ENCODE data around the gene NDUFB4.
A peak's percentile ranks its signal among the peaks of the same experiment; 100 is the strongest.
"Not testable (repeated sequence)": the region's sequence is repeated elsewhere in the genome, so short reads cannot be mapped to it uniquely, and the experiment has no call there.

NDUFB4 gene

DNA sequence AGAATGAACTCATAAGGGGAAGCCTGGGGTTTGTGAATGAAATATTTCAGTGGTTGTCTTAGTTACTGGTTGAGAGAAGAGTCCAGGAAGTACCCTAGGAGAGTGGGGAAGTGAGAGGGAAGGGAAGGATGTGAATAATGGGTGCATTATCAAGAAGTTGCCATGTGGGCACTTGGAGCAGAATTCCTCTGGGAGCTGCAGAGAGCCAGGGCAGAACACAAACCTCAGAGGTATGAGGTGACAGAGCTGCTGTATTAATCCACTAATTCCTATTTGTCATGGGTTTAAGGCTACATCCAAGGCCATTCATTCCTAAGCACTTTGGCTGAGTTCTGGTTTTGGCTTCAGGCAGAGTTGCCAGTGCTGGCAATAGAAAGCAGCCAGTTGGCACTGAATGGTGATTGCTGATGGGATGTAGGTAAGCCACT is 29.0 kb downstream of the NDUFB4 start:
- H3K4me3 ChIP-seq (ENCODE audit: low read length) = no peak overlapping the region
- no peak for DNase-seq (ENCODE audit: low read depth, low spot score)

DNA sequence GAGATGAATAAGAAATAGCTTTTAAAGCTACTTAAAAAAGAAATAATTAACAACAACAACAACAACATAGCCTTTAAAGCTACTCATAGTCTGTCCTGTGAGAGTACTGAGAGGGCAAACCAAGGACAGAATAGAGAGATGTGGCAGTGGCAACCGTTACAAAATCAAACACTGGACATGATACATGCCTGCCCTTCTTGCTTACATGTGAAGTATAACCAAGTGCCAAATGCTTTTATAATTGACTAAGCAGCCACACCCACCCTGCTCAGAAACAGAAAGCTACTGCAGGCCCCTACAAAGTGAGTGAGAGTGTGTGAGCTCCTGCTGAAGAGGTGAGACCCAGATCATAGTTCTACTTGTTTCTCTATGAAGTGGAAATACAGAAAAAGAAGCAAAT is 38.4 kb downstream of the NDUFB4 start:
- no peak for DNase-seq (ENCODE audit: low read depth, low spot score)
- H3K4me3 ChIP-seq (ENCODE audit: low read length) = no peak overlapping the region

DNA sequence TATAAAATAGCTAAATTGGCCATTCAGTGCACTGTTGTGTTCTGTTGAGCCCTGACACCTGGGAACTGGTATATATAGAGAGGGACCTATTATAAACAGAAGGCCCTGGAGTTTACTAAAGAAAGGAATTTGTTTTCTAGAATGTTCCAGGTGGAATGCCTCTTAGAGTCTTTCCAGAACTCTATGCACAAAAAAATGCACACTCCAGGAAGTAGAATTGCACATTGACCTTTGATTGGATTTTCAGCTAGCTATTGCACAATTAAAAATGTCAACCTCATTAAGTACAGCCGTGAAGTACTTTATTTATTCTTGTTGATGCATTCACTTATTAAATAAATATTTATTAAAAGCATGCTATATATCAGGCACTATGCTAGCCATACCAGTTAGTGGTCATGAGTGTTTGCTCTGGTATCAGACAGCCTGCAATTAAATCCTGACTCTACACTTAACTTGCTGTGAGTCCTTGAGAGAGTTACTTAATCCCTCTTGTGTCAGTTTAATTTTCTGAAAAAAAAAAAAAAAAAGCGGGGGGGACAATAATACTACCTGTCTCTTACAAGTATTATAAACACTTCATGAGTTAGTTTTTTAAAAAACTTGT is 40.8 kb downstream of the NDUFB4 start:
- DNase-seq (ENCODE audit: low read depth, low spot score) = no peak

DNA sequence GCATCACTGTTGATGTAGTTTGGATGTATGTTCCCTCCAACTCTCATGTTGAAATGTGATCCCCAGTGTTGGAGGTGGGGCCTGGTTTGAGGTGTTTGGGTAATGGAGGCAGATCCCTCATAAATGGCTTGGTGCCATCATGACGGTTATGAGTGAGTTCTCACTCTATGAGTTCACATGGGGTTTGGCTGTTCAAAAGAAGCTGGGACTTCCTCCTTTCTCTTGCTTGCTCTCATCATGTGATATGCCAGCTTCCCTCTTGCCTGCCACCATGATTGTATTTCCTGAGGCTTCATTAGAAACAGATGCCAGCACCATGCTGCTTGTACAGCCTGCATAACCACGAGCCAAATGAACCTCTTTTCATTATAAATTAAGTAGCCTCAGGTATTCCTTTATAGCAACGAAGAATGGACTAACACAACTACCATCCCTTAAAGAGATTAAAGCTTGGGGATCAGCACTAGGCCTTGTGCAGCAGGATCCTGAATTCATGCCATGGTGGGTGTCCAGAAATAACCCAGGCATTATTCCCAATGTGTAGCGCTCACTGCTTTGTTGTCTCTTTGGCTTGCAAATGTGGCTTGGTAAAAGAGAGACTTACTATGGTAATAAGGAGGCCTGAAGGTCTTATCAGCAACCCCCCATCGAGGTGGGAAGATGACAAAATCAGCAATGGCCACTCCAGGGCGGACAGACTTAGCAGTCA is 41.9 kb downstream of the NDUFB4 start:
- H3K4me3 ChIP-seq (ENCODE audit: low read length) = no peak overlapping the region
- no peak for DNase-seq (ENCODE audit: low read depth, low spot score)

More for the DNA sequence above, 40.8 kb downstream of the NDUFB4 start:
- H3K4me3 ChIP-seq (ENCODE audit: low read length) = no peak overlapping the region

DNA sequence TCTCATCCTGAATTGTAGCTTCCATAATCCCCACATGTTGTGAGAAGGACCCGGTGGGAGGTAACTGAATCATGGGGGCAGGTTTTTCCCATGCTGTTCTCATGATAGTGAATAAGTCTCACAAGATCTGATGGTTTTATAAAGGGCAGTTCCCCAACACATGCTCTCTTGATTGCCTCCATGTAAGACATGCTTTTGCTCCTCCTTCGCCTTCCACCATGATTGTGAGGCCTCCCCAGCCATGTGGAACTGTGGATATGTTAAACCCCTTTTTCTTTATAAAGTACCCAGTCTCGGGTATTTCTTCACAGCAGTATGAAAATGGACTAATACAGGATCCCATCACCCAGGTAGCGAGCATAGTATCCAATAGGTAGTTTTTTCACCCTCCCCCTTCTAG is 42.7 kb downstream of the NDUFB4 start:
- not testable (repeated sequence) for H3K4me3 ChIP-seq (ENCODE audit: low read length); DNase-seq (ENCODE audit: low read depth, low spot score)

DNA sequence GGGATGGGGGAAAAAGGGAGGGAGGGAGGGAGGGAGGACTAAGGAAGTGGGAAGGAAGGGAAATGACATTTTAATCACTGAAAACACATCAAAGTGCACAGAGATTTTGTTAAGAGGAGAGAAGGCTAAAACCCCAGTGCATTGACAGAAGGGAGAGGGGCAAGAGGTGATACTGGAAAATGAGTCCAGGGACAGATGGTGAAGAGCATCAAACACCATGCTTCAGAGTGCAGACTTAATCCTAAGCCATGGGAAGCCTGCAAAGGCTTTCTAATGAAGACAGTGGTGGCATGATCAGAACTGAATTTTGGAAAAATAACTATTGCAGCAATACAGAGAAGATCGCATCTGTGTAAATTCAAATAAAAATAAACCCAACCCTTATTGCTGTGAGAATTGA is 44.1 kb downstream of the NDUFB4 start:
- H3K4me3 ChIP-seq (ENCODE audit: low read length) = no peak overlapping the region
- no peak for DNase-seq (ENCODE audit: low read depth, low spot score)

DNA sequence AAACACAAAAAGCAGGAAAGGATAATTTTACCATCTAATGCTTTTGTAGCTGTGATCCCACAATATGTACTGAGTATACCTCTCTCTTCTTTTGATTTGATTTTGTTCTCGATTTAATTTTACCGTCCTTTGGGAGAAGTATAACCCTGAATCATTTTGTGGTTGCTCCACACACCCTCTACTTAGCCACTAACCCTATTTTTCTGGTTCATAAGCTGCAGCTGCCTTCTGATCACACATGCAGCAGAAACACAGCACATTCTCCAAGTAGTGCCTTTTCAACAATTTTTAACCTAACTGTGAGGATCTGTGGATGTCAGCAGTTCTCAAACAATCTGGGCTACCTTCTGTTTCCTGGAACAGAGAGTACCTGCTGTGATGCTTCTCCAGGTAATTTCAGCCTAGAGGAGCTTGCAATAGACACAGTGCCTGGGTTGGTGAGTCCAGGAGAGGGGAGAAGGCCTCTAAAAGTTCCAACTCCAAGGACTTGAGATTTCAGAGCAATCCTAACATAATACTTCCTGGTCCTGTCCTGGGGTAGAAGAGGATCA is 45.6 kb downstream of the NDUFB4 start:
- DNase-seq (ENCODE audit: low read depth, low spot score) = no peak
- H3K4me3 ChIP-seq (ENCODE audit: low read length) = no peak overlapping the region

DNA sequence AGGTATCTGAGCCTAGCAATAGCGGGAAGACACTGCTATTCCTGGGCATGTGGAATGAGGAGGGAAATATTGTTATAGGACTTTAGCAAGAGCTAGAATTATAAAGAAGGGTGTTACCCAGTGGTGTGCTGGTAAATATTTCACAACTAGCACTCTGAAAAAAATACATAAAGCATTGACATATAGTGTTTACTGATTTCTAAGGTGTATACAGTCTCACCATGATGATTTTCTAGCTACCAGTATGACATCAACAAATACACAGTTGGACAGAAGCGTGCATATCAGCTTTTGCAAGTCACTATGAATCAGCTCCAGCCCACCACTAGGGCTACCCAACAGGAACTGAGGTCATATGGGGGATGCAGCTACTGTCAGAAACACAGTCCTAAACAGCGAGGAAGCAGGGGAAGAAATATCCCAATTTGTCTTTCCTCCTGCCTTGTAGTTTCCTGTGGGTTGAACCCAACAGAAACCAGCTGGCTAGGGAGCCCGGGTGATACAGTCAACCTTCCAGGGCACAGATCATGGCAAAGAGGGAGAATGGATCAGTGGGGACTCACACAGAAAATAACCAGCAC is 46.3 kb downstream of the NDUFB4 start:
- peak; percentile 22 for DNase-seq (ENCODE audit: low read depth, low spot score)
- H3K4me3 ChIP-seq (ENCODE audit: low read length) = no peak overlapping the region

DNA sequence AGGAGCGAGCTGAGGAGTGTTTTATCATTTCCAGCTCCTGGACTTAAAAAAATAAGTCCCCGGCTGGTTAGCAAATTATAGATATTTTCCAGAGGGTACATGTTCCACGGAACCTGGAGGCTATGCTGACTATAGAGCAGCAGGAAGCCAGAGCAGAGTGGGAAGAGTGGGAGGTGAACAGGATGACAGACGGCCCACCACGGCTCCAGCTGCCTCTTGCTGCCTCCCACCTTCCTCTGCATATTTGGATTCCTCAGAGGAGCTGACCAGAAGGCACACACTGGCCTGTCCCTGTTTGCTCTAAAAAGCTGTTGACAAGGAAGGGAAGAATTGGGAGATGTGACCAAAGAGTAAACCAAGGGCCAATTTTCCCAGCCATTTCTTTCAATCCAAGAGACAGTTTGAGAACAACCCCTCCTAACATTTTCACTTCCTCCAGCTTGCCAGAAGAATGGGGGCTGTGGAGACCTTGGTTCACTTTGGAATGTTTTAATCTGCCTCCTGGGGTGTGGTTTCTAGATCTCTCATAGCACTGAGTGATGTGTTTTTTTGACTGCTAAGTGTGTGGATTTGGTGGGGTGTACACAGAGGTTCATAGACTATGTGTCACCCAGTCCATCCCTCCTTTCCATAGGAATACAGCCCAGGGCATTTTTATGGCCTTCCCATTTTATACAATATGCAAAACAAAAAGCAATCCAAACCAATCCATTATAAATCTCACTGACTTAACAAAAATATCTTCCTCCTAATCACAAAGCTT is 49.1 kb downstream of the NDUFB4 start:
- no peak overlapping the region for H3K4me3 ChIP-seq (ENCODE audit: low read length)
- no peak for DNase-seq (ENCODE audit: low read depth, low spot score)

DNA sequence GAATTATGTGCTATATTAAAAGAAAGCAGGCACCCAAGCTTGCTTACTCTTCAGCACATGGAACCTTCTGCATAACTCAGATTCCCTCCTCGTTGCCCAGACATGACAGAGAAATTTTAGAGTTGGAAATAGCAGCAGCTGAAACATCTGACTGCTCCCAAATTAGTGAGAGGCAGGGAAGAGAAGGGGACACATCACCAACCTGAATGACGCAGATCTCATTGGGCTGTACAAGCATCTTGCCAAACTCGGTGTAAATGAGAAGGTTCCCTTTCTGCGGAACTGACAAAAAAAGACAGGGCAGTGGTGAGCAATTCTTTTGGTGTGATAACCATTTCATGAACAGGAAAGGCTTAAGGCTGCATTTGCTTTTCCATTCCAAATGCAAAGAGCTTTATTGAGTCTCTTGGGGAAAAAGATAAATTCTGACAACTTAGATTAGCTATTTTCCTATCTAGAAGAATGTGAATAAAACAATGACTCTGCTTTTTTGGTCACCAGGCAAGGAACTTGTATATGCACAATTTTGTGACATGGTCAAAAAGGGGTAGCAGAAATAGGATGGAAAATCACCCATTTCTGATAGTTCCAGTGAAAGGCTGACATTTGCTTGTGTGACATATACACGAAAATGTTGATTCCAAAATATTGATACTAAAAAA is 50.8 kb downstream of the NDUFB4 start:
- no peak for DNase-seq (ENCODE audit: low read depth, low spot score)
- H3K4me3 ChIP-seq (ENCODE audit: low read length) = no peak overlapping the region

DNA sequence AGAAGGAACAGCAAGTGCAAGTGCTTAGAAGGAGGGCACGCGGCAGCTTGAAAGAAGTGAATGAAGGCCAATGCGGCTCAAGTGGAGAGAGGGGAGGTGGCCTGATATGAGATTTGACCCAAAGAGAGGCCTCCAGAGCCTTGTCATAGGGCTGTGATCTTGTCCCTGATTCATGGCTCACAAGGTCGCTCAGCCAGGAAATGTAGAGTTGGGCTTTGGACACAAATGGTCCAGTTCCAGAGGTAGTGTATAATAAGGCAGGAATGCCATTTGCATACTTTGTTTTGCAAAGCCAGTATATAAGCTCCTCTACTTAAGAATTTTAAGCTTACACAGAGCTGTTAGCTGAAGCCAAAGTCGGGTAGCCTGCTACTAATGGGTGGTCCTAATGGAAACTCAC is 52.2 kb downstream of the NDUFB4 start:
- no peak for DNase-seq (ENCODE audit: low read depth, low spot score)
- no peak overlapping the region for H3K4me3 ChIP-seq (ENCODE audit: low read length)

DNA sequence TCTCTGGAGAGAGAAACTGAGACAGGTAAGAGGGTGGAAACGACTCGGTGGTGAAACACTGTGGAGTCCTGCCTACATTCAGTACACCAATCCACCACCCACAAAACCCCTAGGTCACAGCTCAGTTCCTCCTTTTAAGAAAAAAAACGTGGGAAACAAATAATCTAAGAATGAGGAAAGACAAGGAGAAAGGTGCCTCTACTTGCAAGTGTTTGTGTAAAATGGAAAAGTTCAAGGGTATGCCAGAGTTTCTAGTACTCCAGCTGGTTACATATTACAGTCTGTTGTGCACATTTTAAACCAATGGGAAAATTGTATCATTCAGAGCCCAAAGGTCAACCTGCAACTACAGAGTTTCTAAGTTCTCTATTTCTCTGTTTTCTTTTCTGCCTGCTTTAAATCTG is 53.7 kb downstream of the NDUFB4 start:
- no peak overlapping the region for H3K4me3 ChIP-seq (ENCODE audit: low read length)
- no peak for DNase-seq (ENCODE audit: low read depth, low spot score)

DNA sequence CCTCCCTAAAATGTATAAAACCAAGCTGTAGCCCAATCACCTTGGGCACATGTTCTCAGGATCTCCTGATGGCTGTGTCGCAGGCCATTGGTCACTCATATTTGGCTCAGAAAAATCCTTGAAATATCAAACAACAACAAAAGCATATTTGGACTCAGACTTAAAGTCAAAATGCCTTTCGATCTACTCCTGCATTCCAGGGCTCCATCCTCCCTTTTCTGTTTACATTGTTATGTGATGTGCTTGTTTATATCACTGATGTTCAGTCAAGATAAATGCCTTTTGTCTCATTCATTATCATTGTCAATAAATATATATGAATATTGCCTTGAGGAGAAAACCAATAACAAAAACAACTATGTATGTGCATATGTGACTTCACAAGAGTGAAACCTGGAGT is 54.2 kb downstream of the NDUFB4 start:
- no peak for DNase-seq (ENCODE audit: low read depth, low spot score)
- H3K4me3 ChIP-seq (ENCODE audit: low read length) = no peak overlapping the region

Data from Jurkat, Clone E6-1 (cell line).